Measurements from ENCODE around the gene TRIM31. TPM values are rescaled to one million over a fixed set of nuclear protein-coding genes. Genes with fewer than 3 reads are reported as not detected.
A peak's percentile ranks its signal among the peaks of the same experiment; 100 is the strongest.

TRIM31 gene
- total and polyA plus RNA-seq, 2 donors (not counting 1 experiment from before 2014, with no cell fraction given) = not detected

DNA sequence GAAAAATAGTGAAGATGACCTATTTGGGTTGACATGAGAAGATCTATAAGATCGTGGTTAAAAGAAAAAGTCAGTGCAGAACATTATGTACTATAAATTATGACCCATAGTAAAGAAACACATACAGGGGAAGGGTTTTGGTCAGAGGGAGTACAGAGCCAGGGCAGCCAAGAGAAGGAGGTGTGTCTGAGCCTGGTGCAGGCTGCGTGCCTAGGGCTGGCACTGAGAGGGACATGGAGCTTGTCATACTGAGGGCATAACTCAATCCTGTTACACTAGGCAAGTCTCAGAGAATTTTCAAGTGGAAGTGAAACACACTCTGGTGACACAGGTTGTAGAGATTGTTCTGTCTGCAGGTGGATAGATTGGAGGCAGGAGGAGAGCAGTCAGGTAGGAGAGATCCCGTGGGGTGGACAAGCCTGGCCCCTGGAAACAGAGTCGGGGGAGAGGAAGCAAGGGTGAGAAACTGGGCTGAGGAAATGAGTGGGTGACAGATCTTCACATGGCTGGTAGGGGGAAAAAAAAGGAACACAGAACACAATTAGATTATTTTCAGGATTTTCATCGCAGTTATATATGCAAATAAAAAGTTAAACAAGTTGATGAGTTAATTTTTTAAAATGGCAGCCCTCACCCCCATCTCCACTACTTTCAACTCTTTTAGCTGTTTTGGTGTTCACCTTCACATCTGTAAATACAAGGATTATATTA lies 18.8 kb downstream of the TRIM31 start:
- Histone ChIP-seq H3K4me2 (ENCODE audit: extremely low read depth, insufficient read depth, low read length) (no peak overlapping the region), H3K4me1 (ENCODE audit: control insufficient read depth, extremely low read depth, insufficient read depth, low read length) (peaks cover 5% of the 10 kb centered on the region), H4K20me1 (ENCODE audit: control insufficient read depth, extremely low read depth, insufficient read depth, low read length) (no peaks in the 10 kb centered on the region), H3K9ac (ENCODE audit: insufficient read depth, low read length) (no peak overlapping the region), H3K4me3 (replicated peaks in 1 of 4; ENCODE audit: control extremely low read depth in 1 of 4, insufficient read depth in 1 of 4, low read depth in 3 of 4, low read length in 4 of 4) (no peak overlapping the region), H2AFZ (ENCODE audit: low read length) (no peak overlapping the region), H3K27me3 (ENCODE audit: control insufficient read depth, insufficient read depth, low read length) (peaks cover 24% of the 10 kb centered on the region), H3K79me2 (ENCODE audit: control insufficient read depth, insufficient read depth, low read length) (no peaks in the 10 kb centered on the region), H3K36me3 (ENCODE audit: control insufficient read depth, insufficient read depth, low read length) (no peaks in the 10 kb centered on the region), H3K27ac (ENCODE audit: insufficient read depth, low read length) (no peak overlapping the region), H3K9me3 (ENCODE audit: control insufficient read depth, insufficient read depth, low read depth, low read length) (no peaks in the 10 kb centered on the region)
- DNase-seq (ENCODE audit: low read depth in 2 of 2) = no peak
- TF ChIP-seq, protein P1, sequence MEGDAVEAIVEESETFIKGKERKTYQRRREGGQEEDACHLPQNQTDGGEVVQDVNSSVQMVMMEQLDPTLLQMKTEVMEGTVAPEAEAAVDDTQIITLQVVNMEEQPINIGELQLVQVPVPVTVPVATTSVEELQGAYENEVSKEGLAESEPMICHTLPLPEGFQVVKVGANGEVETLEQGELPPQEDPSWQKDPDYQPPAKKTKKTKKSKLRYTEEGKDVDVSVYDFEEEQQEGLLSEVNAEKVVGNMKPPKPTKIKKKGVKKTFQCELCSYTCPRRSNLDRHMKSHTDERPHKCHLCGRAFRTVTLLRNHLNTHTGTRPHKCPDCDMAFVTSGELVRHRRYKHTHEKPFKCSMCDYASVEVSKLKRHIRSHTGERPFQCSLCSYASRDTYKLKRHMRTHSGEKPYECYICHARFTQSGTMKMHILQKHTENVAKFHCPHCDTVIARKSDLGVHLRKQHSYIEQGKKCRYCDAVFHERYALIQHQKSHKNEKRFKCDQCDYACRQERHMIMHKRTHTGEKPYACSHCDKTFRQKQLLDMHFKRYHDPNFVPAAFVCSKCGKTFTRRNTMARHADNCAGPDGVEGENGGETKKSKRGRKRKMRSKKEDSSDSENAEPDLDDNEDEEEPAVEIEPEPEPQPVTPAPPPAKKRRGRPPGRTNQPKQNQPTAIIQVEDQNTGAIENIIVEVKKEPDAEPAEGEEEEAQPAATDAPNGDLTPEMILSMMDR (conservative IDR thresholded peaks at IDR 0.05 in 1 of 2, IDR thresholded peaks at IDR 0.05 in 1 of 2; ENCODE audit: low read depth in 1 of 2, low read length in 2 of 2) = no peak
- no peak for TF ChIP-seq EZH2 (IDR thresholded peaks at IDR 0.05; ENCODE audit: low read length, missing control alignments)

GRCh38 chr6:30092852-30093543 lies 19.9 kb downstream of the TRIM31 start:
- Histone ChIP-seq H3K27me3 (ENCODE audit: control insufficient read depth, insufficient read depth, low read length) (peaks cover 21% of the 10 kb centered on the region), H3K9ac (ENCODE audit: insufficient read depth, low read length) (no peak overlapping the region), H3K79me2 (ENCODE audit: control insufficient read depth, insufficient read depth, low read length) (no peaks in the 10 kb centered on the region), H3K9me3 (ENCODE audit: control insufficient read depth, insufficient read depth, low read depth, low read length) (no peaks in the 10 kb centered on the region), H2AFZ (ENCODE audit: low read length) (no peak overlapping the region), H3K36me3 (ENCODE audit: control insufficient read depth, insufficient read depth, low read length) (no peaks in the 10 kb centered on the region), H4K20me1 (ENCODE audit: control insufficient read depth, extremely low read depth, insufficient read depth, low read length) (no peaks in the 10 kb centered on the region), H3K4me3 (replicated peaks in 1 of 4; ENCODE audit: control extremely low read depth in 1 of 4, insufficient read depth in 1 of 4, low read depth in 3 of 4, low read length in 4 of 4) (no peak overlapping the region), H3K4me1 (ENCODE audit: control insufficient read depth, extremely low read depth, insufficient read depth, low read length) (peaks cover 5% of the 10 kb centered on the region), H3K27ac (ENCODE audit: insufficient read depth, low read length) (no peak overlapping the region), H3K4me2 (ENCODE audit: extremely low read depth, insufficient read depth, low read length) (no peak overlapping the region)
- DNase-seq (ENCODE audit: low read depth in 2 of 2) = no peak
- TF ChIP-seq, protein P1 (conservative IDR thresholded peaks at IDR 0.05 in 1 of 2, IDR thresholded peaks at IDR 0.05 in 1 of 2; ENCODE audit: low read depth in 1 of 2, low read length in 2 of 2) = no peak
- no peak for TF ChIP-seq EZH2 (IDR thresholded peaks at IDR 0.05; ENCODE audit: low read length, missing control alignments)

DNA sequence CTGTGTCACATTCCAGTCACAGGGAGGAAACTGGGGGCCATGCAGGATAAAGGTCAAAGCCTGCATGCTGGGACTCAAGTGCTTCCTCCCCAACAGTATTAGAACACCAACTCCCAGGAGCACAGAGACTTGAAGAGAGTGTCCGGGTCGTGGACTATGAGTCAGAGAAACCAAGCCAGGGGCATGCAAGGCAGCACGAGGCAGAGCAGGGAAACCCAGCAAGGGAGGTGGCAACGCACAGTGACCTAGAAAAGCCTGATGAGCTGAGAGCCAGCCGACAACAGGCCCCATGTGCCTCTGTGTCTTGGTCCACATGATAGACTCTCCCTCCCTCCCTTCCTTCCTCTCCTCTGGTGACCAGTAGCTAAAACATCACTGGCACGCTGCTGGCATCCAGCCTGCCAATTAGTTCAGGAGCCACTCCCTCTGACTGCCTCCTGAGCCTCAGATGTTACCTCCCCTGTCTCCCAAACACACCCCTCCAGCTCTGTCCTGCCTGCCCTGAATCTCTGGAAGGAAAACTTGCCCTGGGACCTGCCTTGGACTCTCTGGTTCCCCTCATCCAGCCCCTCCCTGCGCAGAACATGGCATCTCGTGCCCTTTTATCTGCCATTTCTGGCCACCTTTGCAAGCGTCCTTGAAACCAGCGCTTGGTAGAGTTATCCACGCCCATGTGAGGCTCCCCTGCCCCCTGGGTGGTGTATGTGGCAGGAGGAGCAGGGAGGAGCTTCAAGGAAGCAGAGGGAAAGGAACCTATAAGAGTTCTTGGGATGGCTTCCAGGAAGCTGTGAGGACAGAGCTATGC lies 21.1 kb downstream of the TRIM31 start:
- peak; percentile 29 to 70 for DNase-seq (ENCODE audit: low read depth in 2 of 2)
- H3K4me1 ChIP-seq (ENCODE audit: control insufficient read depth, extremely low read depth, insufficient read depth, low read length) = peaks cover 5% of the 10 kb centered on the region
- H3K9ac ChIP-seq (ENCODE audit: insufficient read depth, low read length) = no peak overlapping the region
- H2AFZ ChIP-seq (ENCODE audit: low read length) = peak overlapping the region; percentile 26
- TF ChIP-seq, protein P1 (conservative IDR thresholded peaks at IDR 0.05 in 1 of 2, IDR thresholded peaks at IDR 0.05 in 1 of 2; ENCODE audit: low read depth in 1 of 2, low read length in 2 of 2) = no peak
- TF ChIP-seq EZH2 (IDR thresholded peaks at IDR 0.05; ENCODE audit: low read length, missing control alignments) = no peak
- no peak overlapping the region for H3K4me3 ChIP-seq (replicated peaks in 1 of 4; ENCODE audit: control extremely low read depth in 1 of 4, insufficient read depth in 1 of 4, low read depth in 3 of 4, low read length in 4 of 4)
- no peaks in the 10 kb centered on the region for H4K20me1 ChIP-seq (ENCODE audit: control insufficient read depth, extremely low read depth, insufficient read depth, low read length)
- H3K36me3 ChIP-seq (ENCODE audit: control insufficient read depth, insufficient read depth, low read length) = no peaks in the 10 kb centered on the region
- peaks cover 16% of the 10 kb centered on the region for H3K27me3 ChIP-seq (ENCODE audit: control insufficient read depth, insufficient read depth, low read length)
- no peaks in the 10 kb centered on the region for H3K79me2 ChIP-seq (ENCODE audit: control insufficient read depth, insufficient read depth, low read length)
- H3K27ac ChIP-seq (ENCODE audit: insufficient read depth, low read length) = no peak overlapping the region
- H3K9me3 ChIP-seq (ENCODE audit: control insufficient read depth, insufficient read depth, low read depth, low read length) = no peaks in the 10 kb centered on the region
- peak overlapping the region; percentile 13 for H3K4me2 ChIP-seq (ENCODE audit: extremely low read depth, insufficient read depth, low read length)

Measured in fibroblast of lung (primary cell).